B cell (primary cell): ENCODE results near the gene SMIM1. TPM values are rescaled to one million over a fixed set of nuclear protein-coding genes. Genes with fewer than 3 reads are reported as not detected.

Experiments used
- ATAC-seq: fragments of 200-7000 bp; cut with Tn5 transposase; one replicate; pipeline ENCODE4 v1.10.0; 2021; ENCODE audit warnings: low read depth, mild to moderate bottlenecking, moderate number of reproducible peaks, moderate library complexity
- CTCF ChIA-PET: fragments of 350-600 bp; sonication (Branson Sonifier 250); formaldehyde crosslinking; loops from one replicate; lab custom pipeline; 2021; ENCODE audit warnings: antibody characterized with exemption, inconsistent platforms; lab: Charles Lee
- POLR2A ChIA-PET: fragments of 350-600 bp; sonication (Branson Sonifier 250); formaldehyde crosslinking; loops from one replicate; lab custom pipeline; 2021; ENCODE audit warnings: antibody characterized with exemption; lab: Charles Lee
- DNase-seq: peaks from one replicate; pipeline ENCODE4 v3.0.0; 2013
- H2AFZ ChIP-seq: 2 replicates; pipeline ENCODE4 v1.6.1; 2012; ENCODE audit warnings: mild to moderate bottlenecking, low read depth, low read length; ENCODE audit not compliant: insufficient read depth, poor library complexity, severe bottlenecking
- H3K27ac ChIP-seq, 2 donors: 1 replicate in 1 of 2; 2 replicates in 1 of 2; pipeline ENCODE4 v1.5.1; 2012 to 2013; ENCODE audit warnings: low read length in 2 of 2, mild to moderate bottlenecking in 2 of 2, moderate library complexity in 1 of 2
- H3K27me3 ChIP-seq, 4 experiments: fragments of 200-600 bp in 1 of 4; sonication (generic) in 1 of 4; replicated peaks in 1 of 4; 1 replicate in 2 of 4; 2 replicates in 2 of 4; pipeline versions ENCODE4 v1.6.1 to v1.7.0; 2013 to 2016; ENCODE audit warnings: low read length in 3 of 4, mild to moderate bottlenecking in 2 of 4, mixed read lengths in 1 of 4, moderate library complexity in 1 of 4; ENCODE audit not compliant: insufficient read depth in 4 of 4, control insufficient read depth in 3 of 4; ENCODE audit errors: control extremely low read depth in 1 of 4
- H3K36me3 ChIP-seq, 2 experiments: replicated peaks in 1 of 2; 1 replicate in 1 of 2; 2 replicates in 1 of 2; pipeline versions ENCODE4 v1.6.1 to v1.7.1; 2013; ENCODE audit warnings: low read length in 1 of 2; ENCODE audit not compliant: insufficient read depth in 2 of 2, control insufficient read depth in 1 of 2; ENCODE audit errors: control extremely low read depth in 1 of 2, extremely low read depth in 1 of 2
- H3K4me1 ChIP-seq, 2 donors: fragments of 200-600 bp in 1 of 2; sonication (generic) in 1 of 2; 1 replicate in 1 of 2; 2 replicates in 1 of 2; pipeline versions ENCODE4 v1.5.1 to v1.6.1; 2013 to 2017; ENCODE audit warnings: low read length in 2 of 2; ENCODE audit not compliant: control insufficient read depth in 2 of 2, insufficient read depth in 2 of 2
- H3K4me2 ChIP-seq: replicated peaks from 2 replicates; pipeline ENCODE3; 2012; ENCODE audit warnings: mild to moderate bottlenecking, low read depth, low read length; ENCODE audit not compliant: poor library complexity, severe bottlenecking
- H3K4me3 ChIP-seq, 5 experiments: fragments of 200-600 bp in 1 of 5; sonication (generic) in 1 of 5; 1 replicate in 3 of 5; 2 replicates in 2 of 5; pipeline versions ENCODE4 v1.5.1 to v1.7.0; 2011 to 2016; ENCODE audit warnings: low read length in 4 of 5, mild to moderate bottlenecking in 4 of 5, low read depth in 2 of 5, control low read depth in 1 of 5, moderate library complexity in 1 of 5; ENCODE audit not compliant: insufficient read depth in 1 of 5; ENCODE audit errors: control extremely low read depth in 1 of 5, extremely low read depth in 1 of 5
- H3K79me2 ChIP-seq: fragments of 200-600 bp; sonication (generic); one replicate; pipeline ENCODE4 v1.6.0; 2016; ENCODE audit warnings: low read length; ENCODE audit not compliant: control insufficient read depth, insufficient read depth
- H3K9ac ChIP-seq: fragments of 200-600 bp; sonication (generic); 2 replicates; pipeline ENCODE4 v1.6.1; 2017; ENCODE audit warnings: mild to moderate bottlenecking, low read length, moderate library complexity
- H3K9me3 ChIP-seq, 3 donors: one replicate each; pipeline versions ENCODE4 v1.6.1 to v1.7.1; 2013; ENCODE audit warnings: low read length in 2 of 3; ENCODE audit not compliant: control insufficient read depth in 2 of 3, insufficient read depth in 1 of 3; ENCODE audit errors: control extremely low read depth in 1 of 3
- H4K20me1 ChIP-seq: 2 replicates; pipeline ENCODE4 v1.6.0; 2012; ENCODE audit warnings: mild to moderate bottlenecking, low read length; ENCODE audit not compliant: insufficient read depth, control insufficient read depth, poor library complexity, severe bottlenecking
- H3K27ac Mint-ChIP-seq: one replicate; pipeline ENCODE4 v1.8.0; 2021; ENCODE audit warnings: mixed read lengths
- H3K27me3 Mint-ChIP-seq: one replicate; pipeline ENCODE4 v1.8.0; 2021; ENCODE audit warnings: mixed read lengths
- H3K4me1 Mint-ChIP-seq: one replicate; pipeline ENCODE4 v1.8.0; 2021; ENCODE audit warnings: mixed read lengths
- H3K4me3 Mint-ChIP-seq: one replicate; pipeline ENCODE4 v1.8.0; 2021; ENCODE audit warnings: mixed read lengths
- H3K9me3 Mint-ChIP-seq: one replicate; pipeline ENCODE4 v1.8.0; 2022; ENCODE audit warnings: mixed read lengths; ENCODE audit not compliant: insufficient read depth
- CTCF ChIP-seq: fragments of 200-600 bp; IDR thresholded peaks from one replicate; pipeline ENCODE4 v1.8.0; 2022; ENCODE audit warnings: antibody characterized with exemption, mild to moderate bottlenecking
- EZH2 ChIP-seq: IDR thresholded peaks from 2 replicates; pipeline ENCODE4 v1.6.1; 2012; ENCODE audit warnings: borderline replicate concordance, low read depth, mild to moderate bottlenecking, moderate library complexity, low read length; ENCODE audit not compliant: insufficient read depth, poor library complexity, severe bottlenecking
- WGBS: methylation state at CpG from one replicate; pipeline ENCODE4 v1.1.5; 2013; ENCODE audit warnings: missing lambda C conversion rate; ENCODE audit not compliant: insufficient coverage; 5-methylcytosine and 5-hydroxymethylcytosine counted together
- intact Hi-C: fragments of 100-400 bp; cut with micrococcal nuclease; formaldehyde crosslinking; loops from one replicate; pipeline ENCODE4 v1.10.0; 2022
- polyA plus RNA-seq: library from polyadenylated mRNA; depleted of rRNA; stranded (reverse); fragments of >200 nt; gene quantifications from 2 replicates; pipeline ENCODE4 v1.2.3, GENCODE V29; 2012
- total RNA-seq, 2 donors: library from RNA; stranded (reverse); fragments of 120-200 nt in 1 of 2; gene quantifications; 1 replicate in 1 of 2; 2 replicates in 1 of 2; pipeline versions ENCODE4 v1.2.3 to v1.2.4, GENCODE V29; 2013 to 2022

The SMIM1 gene
- total and polyA plus RNA-seq, 2 donors (not counting 1 experiment from before 2014, with no cell fraction given), result 2.6 to 9.0 TPM

DNA sequence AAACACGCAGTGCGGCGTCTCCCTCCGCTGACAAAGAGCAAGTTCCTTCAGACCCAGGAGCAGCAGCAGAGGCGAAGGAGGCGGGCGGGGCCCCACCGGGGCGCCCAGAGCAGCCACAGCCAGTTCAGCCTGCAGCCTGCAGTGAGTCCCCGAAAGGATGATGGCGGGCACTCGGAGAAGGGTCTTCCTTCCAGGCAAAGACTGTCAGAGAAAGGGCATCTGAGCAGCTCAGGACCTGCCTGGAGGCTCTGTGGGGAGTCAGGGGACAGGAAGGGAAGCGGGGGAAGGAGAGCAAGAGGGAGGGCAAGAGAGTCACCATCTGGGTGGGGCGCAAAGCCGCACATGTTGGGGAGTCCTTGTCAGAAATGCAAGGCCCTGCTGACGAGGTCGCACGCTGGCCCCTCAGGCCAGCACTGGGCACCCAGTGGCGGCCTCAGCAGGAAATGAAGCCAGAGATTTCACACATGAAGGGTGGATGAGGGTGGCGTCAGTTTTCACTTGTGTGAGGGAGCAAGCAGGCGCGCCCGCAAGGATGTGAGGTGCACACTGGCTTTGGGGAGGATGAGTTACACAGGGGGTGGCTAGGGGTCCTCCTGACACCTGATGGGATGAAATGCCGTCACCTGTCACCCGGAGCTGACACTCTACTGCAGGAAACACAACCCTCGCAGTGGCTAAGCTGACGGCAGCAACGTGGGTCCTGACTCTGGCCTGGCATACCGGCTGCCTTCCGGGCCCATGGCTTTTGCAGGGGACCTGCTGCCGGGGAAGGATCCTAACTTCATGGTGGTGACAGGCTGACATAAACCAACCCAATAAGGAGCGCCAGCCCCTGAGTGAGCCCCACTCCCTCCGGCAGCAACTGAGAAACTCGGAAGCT lies 17.1 kb downstream of the SMIM1 start:
- H3K9me3 Mint-ChIP-seq, result no peaks in the 10 kb centered on the region
- Histone ChIP-seq H3K27ac (no peak overlapping the region), H3K4me1 (peaks cover 0 to 12% of the 10 kb centered on the region in 2 donors), H4K20me1 (peaks cover 82% of the 10 kb centered on the region), H3K27me3 (no peaks in the 10 kb centered on the region), H3K36me3 (peaks cover 0 to 49% of the 10 kb centered on the region in 2 experiments), H2AFZ (no peak overlapping the region), H3K4me3 (no peak overlapping the region), H3K9ac (no peak overlapping the region), H3K9me3 (no peaks in the 10 kb centered on the region), H3K79me2 (peaks cover 67% of the 10 kb centered on the region), H3K4me2 (no peak overlapping the region)
- peaks cover 22% of the 10 kb centered on the region for H3K4me1 Mint-ChIP-seq
- intact Hi-C loops, result no loop called here
- no peak for ATAC-seq
- POLR2A ChIA-PET, result no interaction called here
- no peaks in the 10 kb centered on the region for H3K27me3 Mint-ChIP-seq
- 97% methylated on average over 31 of the region's 34 CpGs for WGBS
- no peak overlapping the region for H3K27ac Mint-ChIP-seq
- no peak overlapping the region for H3K4me3 Mint-ChIP-seq
- DNase-seq, result no peak
- TF ChIP-seq EZH2 (no peak), CTCF (no peak)
- CTCF ChIA-PET, result interaction anchor here (1.4 kb wide), 1 partner anchor 12 kb away, joined by 3 read pairs; no protein-coding TSS in a partner anchor

- Histone ChIP-seq H3K4me1 (peaks cover 7 to 20% of the 10 kb centered on the region in 2 donors), H4K20me1 (peaks cover 91% of the 10 kb centered on the region), H2AFZ (no peak overlapping the region), H3K27ac (no peak overlapping the region), H3K27me3 (no peaks in the 10 kb centered on the region), H3K4me2 (no peak overlapping the region), H3K4me3 (no peak overlapping the region), H3K9ac (no peak overlapping the region), H3K79me2 (peaks cover 75% of the 10 kb centered on the region), H3K36me3 (peaks cover 0 to 41% of the 10 kb centered on the region in 2 experiments), H3K9me3 (no peaks in the 10 kb centered on the region)
- DNase-seq (no peak), ATAC-seq (no peak)
- no peak overlapping the region for H3K27ac Mint-ChIP-seq
- WGBS, result 98% methylated on average over 12 of the region's 12 CpGs
- no peaks in the 10 kb centered on the region for H3K9me3 Mint-ChIP-seq
- ChIA-PET CTCF (interaction anchor here (1.4 kb wide), 1 partner anchor 11 kb away, joined by 3 read pairs; no protein-coding TSS in a partner anchor), POLR2A (no interaction called here)
- no peaks in the 10 kb centered on the region for H3K27me3 Mint-ChIP-seq
- TF ChIP-seq EZH2 (no peak), CTCF (no peak)
- no peak overlapping the region for H3K4me3 Mint-ChIP-seq
- intact Hi-C loops, result no loop called here
- H3K4me1 Mint-ChIP-seq, result peaks cover 29% of the 10 kb centered on the region
These were observed 18.0 kb downstream of the SMIM1 start for GRCh38 chr1:3790500-3790923.
